ACC112 (cell line): Measurements from ENCODE around the gene RNF114.

Experiments used
- H2AFZ ChIP-seq: fragments of 200-600 bp; sonication (generic); one replicate; pipeline ENCODE4 v1.6.0; 2017; ENCODE audit warnings: antibody characterized with exemption, low read length; ENCODE audit not compliant: unreplicated experiment
- H3K27ac ChIP-seq: fragments of 200-600 bp; sonication (generic); 2 replicates; pipeline ENCODE4 v1.5.1; 2014; ENCODE audit warnings: low read depth, mild to moderate bottlenecking, antibody characterized with exemption, low read length, moderate library complexity
- H3K27me3 ChIP-seq: fragments of 200-600 bp; sonication (generic); 2 replicates; pipeline ENCODE4 v1.6.1; 2014; ENCODE audit warnings: mild to moderate bottlenecking, antibody characterized with exemption, low read length, moderate library complexity, mixed read lengths; ENCODE audit not compliant: insufficient read depth
- H3K36me3 ChIP-seq: fragments of 200-600 bp; sonication (generic); 2 replicates; pipeline ENCODE4 v1.6.1; 2016; ENCODE audit warnings: mild to moderate bottlenecking, antibody characterized with exemption, low read length, moderate library complexity, mixed read lengths; ENCODE audit not compliant: insufficient read depth
- H3K4me1 ChIP-seq: fragments of 200-600 bp; sonication (generic); one replicate; pipeline ENCODE4 v1.6.1; 2016; ENCODE audit warnings: low read length, mixed read lengths; ENCODE audit not compliant: insufficient read depth, unreplicated experiment, control insufficient read depth
- H3K4me3 ChIP-seq: fragments of 200-600 bp; sonication (generic); 2 replicates; pipeline ENCODE4 v1.5.1; 2014; ENCODE audit warnings: mild to moderate bottlenecking, low read depth, low read length
- H3K79me2 ChIP-seq: fragments of 200-600 bp; sonication (generic); one replicate; pipeline ENCODE4 v1.6.0; 2016; ENCODE audit warnings: low read length; ENCODE audit not compliant: control insufficient read depth, unreplicated experiment, insufficient read depth

RNF114 gene

DNA sequence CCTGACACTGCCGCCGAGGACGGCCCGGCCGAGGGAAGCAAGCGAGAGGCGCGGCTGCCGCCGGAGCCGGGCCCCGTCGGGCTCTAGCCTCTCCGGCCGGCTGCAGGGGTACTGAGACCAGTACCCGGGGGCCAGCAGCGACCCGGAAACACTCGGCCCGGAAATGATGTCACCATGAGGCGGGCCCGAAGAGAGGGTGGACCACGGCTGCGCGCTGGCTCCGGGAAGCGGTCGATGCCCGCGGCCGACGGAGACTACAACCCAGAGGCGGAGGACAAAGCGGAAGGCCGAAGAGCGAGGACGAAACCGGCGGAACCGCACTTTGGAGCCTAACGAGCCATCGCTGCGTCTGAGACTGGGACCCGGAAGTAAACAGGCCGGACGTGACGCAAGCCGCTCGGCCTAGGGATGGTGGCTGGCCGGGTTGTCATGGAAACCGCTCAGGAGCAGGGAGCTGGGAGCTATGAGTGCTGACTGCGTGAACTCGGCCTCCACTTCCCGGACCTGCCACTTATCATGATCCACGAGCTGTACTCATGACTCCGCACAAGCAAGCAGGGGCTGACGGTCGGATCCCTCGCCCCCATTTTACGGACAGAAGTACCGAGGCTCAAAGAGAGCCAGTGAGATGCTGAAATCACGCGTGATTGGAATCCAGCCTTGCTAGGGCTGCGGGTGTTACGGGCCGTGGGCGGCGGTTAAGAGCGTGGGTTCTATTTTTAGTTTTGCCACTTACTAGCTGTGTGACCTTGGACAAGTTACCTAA, 20.6 kb upstream of the RNF114 start, which contains the start of gene SPATA2:
Gene SPATA2 (minus strand): TSS at position 150 of the 766 bp plus-strand sequence. CDS start 7,039 bp downstream, outside the sequence.
- H3K4me3 ChIP-seq = peak within 1 kb of the TSS; percentile 80
- H3K27me3 ChIP-seq = no peaks in the 10 kb centered on the region
- H3K79me2 ChIP-seq = peaks cover 44% of the 10 kb centered on the region
- no peaks in the 10 kb centered on the region for H3K36me3 ChIP-seq
- H3K27ac ChIP-seq = peak within 1 kb of the TSS; percentile 97
- peak within 1 kb of the TSS; percentile 73 for H2AFZ ChIP-seq
- peaks cover 4% of the 10 kb centered on the region for H3K4me1 ChIP-seq

DNA sequence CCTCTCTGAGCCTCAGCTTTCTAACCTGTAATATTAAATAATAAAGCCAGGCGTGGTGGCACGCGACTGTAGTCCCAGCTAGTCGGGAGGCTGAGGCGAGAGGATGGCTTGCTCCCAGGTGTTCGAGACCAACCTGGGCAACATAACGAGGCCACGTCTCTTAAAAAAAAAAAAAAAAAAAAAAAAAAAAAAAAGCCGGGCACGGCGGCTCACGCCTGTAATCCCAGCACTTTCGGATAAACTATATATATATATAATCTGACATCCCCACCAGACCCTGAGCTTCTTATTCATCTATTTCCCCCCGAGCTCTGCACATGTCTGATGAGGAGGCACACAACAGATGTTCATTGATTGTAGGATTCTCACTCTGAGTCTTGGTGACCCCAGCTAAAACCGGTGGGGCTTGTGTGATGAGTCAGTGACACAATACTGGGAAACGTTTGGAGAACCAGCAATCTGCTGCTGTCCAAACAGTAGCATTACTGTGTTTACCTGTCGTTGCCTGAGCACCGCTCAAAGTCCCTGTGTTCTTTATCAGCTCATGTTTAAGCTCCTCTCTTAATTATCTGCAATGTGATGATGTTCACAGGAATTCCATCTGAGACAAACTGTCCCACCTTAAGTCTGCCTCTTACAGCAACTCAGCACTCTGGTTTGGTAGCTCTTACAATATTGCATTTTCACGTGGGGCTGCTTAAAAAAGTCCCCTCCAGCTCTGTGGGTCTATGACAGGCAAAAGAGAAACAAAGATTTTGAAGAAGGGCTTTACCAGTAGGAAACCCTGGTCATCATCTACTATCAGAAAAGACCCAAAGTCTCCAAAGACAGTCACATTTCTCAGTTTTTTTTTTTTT, 19.8 kb upstream of the RNF114 start:
- H3K27ac ChIP-seq = peak overlapping the region; percentile 97
- no peaks in the 10 kb centered on the region for H3K27me3 ChIP-seq
- peak overlapping the region; percentile 73 for H2AFZ ChIP-seq
- H3K79me2 ChIP-seq = peaks cover 37% of the 10 kb centered on the region
- H3K4me3 ChIP-seq = peak overlapping the region; percentile 80
- peaks cover 4% of the 10 kb centered on the region for H3K4me1 ChIP-seq
- no peaks in the 10 kb centered on the region for H3K36me3 ChIP-seq

GRCh38 chr20:49918446-49918845, 17.8 kb upstream of the RNF114 start:
- Histone ChIP-seq H3K79me2 (peaks cover 18% of the 10 kb centered on the region), H2AFZ (no peak overlapping the region), H3K4me3 (no peak overlapping the region), H3K4me1 (peaks cover 4% of the 10 kb centered on the region), H3K27ac (no peak overlapping the region), H3K36me3 (no peaks in the 10 kb centered on the region), H3K27me3 (no peaks in the 10 kb centered on the region)

DNA sequence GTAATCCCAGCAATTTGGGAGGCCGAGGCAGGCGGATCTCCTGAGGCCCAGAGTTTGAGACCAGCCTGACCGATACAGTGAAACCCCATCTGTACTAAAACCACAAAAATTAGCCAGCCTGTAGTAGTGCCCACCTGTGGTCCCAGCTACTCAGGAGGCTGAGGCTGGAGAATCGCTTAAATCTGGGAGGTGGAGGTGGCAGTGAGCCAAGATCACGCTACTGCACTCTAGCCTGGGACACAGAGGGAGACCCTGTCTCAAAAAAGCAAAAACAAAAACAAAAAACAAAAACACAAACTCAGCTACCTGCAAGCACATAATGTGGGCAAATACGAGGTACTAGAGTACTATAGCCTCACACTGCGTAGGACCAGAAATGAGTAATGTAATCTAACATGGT, 17.2 kb upstream of the RNF114 start:
- Histone ChIP-seq H3K4me3 (no peak overlapping the region), H3K36me3 (no peaks in the 10 kb centered on the region), H3K4me1 (peaks cover 4% of the 10 kb centered on the region), H3K27me3 (no peaks in the 10 kb centered on the region), H2AFZ (no peak overlapping the region), H3K79me2 (peaks cover 13% of the 10 kb centered on the region), H3K27ac (no peak overlapping the region)

- no peak overlapping the region for H2AFZ ChIP-seq
These were observed 16.7 kb upstream of the RNF114 start for GRCh38 chr20:49919461-49919860.

GRCh38 chr20:49924247-49924646, 11.9 kb upstream of the RNF114 start:
- Histone ChIP-seq H3K27ac (no peak overlapping the region), H3K4me1 (peaks cover 4% of the 10 kb centered on the region), H3K4me3 (no peak overlapping the region), H3K27me3 (no peaks in the 10 kb centered on the region), H3K36me3 (no peaks in the 10 kb centered on the region), H3K79me2 (no peaks in the 10 kb centered on the region), H2AFZ (no peak overlapping the region)

More at GRCh38 chr20:49919461-49919860, 16.7 kb upstream of the RNF114 start:
- peaks cover 4% of the 10 kb centered on the region for H3K4me1 ChIP-seq
- no peaks in the 10 kb centered on the region for H3K27me3 ChIP-seq
- no peak overlapping the region for H3K27ac ChIP-seq
- peaks cover 8% of the 10 kb centered on the region for H3K79me2 ChIP-seq
- no peak overlapping the region for H3K4me3 ChIP-seq
- H3K36me3 ChIP-seq = no peaks in the 10 kb centered on the region

DNA sequence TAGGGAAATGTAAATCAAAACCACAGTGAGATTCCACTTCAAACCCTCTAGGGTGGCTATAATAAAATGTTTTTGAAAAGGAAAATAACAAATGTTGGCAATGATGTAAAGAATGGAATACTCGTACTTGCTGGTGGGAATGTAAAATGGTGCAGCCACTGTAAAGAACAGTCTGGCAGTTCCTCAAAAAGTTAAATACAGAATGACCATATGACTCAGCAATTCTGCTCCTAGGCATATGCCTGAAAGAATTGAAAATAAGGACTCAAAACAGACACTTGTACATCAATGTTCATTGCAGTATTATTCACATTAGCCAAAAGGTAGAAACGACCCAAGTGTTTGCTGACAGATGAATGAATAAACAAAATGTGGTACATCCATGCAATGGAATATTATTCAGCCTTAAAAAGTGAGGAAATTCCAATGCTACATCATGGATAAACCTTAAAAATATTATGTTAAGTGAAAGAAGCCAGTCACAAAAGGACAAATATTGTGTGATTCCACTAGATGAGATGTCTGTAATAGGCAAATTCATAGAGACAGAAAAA, 10.2 kb upstream of the RNF114 start:
- no peak overlapping the region for H2AFZ ChIP-seq
- H3K4me3 ChIP-seq = no peak overlapping the region
- no peak overlapping the region for H3K27ac ChIP-seq
- H3K79me2 ChIP-seq = no peaks in the 10 kb centered on the region
- H3K4me1 ChIP-seq = peaks cover 6% of the 10 kb centered on the region
- no peaks in the 10 kb centered on the region for H3K36me3 ChIP-seq
- H3K27me3 ChIP-seq = no peaks in the 10 kb centered on the region

GRCh38 chr20:49928411-49929141, 7.6 kb upstream of the RNF114 start:
- H2AFZ ChIP-seq = peak overlapping the region; percentile 94
- no peaks in the 10 kb centered on the region for H3K79me2 ChIP-seq
- peaks cover 6% of the 10 kb centered on the region for H3K4me1 ChIP-seq
- no peaks in the 10 kb centered on the region for H3K27me3 ChIP-seq
- H3K4me3 ChIP-seq = peak overlapping the region; percentile 19
- no peaks in the 10 kb centered on the region for H3K36me3 ChIP-seq
- H3K27ac ChIP-seq = peak overlapping the region; percentile 5; the same call in 1 of the 2 replicates

- Histone ChIP-seq H3K4me1 (peaks cover 6% of the 10 kb centered on the region), H3K27me3 (no peaks in the 10 kb centered on the region), H3K4me3 (peak overlapping the region; percentile 19; the same call in 1 of the 2 replicates), H2AFZ (peak overlapping the region; percentile 58), H3K79me2 (no peaks in the 10 kb centered on the region), H3K27ac (peak overlapping the region; percentile 5; the same call in 1 of the 2 replicates), H3K36me3 (no peaks in the 10 kb centered on the region)
These were observed 7.1 kb upstream of the RNF114 start for GRCh38 chr20:49929142-49929494.

DNA sequence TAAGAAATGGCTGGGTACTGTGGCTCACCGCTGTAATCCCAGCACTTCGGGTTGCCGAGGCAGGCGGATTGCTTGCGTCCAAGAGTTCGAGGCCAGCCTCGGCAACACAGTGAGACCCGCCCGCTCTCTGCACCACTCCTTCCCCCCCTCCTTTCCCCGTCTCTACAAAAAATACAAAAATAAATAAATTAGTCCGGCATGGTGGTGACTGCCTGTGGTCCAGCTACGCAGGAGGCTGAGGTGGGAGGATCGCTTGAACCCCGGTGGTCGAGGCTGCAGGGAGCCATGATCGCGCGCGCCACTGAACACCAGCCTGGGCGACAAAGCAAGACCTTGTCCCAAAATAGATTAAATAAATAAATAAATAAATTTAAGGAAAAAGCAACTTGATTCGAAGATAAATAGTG, 448 bp upstream of the RNF114 start:
- Histone ChIP-seq H3K27ac (no peak overlapping the region), H3K4me3 (peak overlapping the region; percentile 93), H3K79me2 (peaks cover 44% of the 10 kb centered on the region), H3K36me3 (peaks cover 6% of the 10 kb centered on the region), H3K4me1 (peaks cover 22% of the 10 kb centered on the region), H3K27me3 (no peaks in the 10 kb centered on the region), H2AFZ (peak overlapping the region; percentile 44)
